Smooth muscle cell of the brain vasculature (primary cell): ENCODE measurements around the gene MOAP1.
"Not testable (repeated sequence)": the region's sequence is repeated elsewhere in the genome, so short reads cannot be mapped to it uniquely, and the experiment has no call there.

Experiments
- DNase-seq: peaks from one replicate; pipeline ENCODE4 v3.0.0-alpha.2; 2012; ENCODE audit warnings: low read depth, low spot score

MOAP1 gene

DNA sequence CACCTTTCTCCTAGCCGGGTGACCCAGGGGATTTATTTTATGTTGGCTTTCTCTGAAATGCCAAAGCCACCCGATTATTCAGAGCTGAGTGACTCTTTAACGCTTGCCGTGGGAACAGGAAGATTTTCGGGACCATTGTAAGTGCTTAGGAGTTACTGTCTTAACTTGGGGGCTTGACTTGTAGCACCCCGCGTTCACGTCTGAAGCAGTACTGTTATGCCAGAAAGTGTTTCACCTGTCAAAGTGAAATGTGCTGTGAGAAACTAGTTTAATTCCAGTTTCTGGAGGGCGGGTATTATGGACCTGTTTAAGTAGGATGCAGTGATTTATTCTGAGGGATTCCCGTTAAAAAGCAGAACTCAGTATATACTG is 638 bp upstream of the MOAP1 start:
- DNase-seq: no peak

DNA sequence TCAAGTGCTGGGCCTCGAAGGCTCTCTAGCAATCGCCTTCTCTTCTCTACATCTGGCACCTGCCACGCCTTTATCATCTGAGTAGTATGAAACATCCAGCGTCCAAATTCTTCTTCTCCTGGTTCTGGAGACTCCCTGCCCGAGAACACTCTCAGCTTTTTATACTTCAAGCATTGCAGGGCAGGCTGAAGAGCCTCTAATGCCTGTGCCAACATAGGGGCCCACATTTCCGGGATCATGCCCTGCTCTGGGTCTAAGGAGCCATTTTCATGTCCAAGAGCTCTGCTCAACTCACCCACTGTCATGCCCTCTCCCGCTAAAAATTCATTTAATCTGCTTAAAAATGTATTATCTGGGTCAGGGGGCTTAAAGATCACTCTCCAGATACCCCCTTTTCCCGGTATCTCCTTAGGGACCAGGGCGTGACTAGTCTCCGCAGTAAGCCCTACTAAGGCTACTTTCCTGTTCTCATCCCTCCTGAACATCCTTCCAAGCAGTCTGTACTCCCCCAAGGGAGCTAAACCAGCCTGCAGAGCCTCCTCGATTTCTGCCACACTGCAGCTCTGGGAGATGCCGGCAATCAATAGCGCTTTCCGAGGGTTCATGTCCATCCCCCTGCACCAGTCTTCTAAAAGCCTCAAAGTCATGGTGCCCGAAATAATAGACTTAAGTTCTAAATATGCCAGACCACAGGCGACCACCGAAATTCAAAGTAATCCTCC is 940 bp downstream of the MOAP1 start:
- DNase-seq: no peak

DNA sequence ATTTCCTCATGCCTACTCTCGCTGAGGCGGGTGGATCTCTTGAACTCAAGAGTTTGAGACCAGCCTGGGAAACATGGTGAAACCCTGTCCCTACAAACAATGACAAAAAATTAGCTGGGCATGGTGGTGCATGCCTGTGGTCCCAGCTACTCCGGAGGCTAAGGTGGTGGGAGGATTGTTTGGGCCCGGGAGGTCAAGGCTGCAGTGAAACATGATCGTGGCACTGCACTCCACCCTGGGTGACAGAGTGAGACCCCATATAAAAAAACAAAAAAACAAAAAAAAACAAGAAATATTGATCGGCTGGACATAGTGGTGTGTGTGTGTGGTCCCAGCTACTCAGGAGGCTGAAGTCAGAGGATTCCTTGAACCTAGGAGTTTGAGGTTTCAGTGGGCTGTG is 9.2 kb downstream of the MOAP1 start:
- DNase-seq: no peak

DNA sequence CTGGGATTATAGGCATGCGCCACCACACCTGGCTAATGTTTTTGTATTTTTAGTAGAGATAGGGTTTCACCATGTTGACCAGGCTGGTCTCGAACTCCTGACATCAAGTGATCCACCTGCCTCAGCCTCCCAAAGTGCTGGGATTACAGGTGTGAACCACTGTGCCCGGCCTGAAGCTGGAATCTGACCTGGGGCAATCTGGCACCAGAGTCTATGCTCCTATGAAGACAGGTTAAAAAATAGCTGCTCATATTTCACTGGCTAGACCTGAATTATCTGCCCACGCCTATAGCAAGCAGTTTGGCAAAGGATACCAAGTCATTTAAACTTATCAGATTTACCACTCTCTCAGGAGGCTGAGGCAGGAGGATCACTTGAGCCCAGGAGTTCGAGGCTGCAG is 10.0 kb downstream of the MOAP1 start:
- DNase-seq: not testable (repeated sequence)

DNA sequence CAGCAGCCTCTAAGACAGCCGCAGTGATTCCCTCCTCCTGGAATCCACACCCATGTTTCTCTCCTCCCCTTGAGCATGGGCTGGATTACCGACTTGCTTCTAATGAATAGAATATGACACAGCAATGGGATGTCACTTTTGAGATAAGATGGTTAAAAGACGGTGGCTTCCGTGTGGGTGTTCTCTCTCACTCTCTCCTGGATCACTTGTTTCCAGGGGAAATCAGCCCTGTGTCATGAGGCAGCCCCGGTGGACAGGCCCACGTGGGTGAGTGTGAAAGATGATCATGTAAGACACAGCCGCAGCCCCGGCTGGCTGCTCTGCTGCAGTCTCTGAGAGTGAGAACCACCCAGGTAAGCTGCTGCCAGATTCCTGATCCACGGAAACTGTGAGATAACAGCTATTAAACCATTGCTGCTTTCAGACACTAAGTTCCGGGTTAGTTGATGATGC is 10.7 kb downstream of the MOAP1 start:
- DNase-seq: no peak

DNA sequence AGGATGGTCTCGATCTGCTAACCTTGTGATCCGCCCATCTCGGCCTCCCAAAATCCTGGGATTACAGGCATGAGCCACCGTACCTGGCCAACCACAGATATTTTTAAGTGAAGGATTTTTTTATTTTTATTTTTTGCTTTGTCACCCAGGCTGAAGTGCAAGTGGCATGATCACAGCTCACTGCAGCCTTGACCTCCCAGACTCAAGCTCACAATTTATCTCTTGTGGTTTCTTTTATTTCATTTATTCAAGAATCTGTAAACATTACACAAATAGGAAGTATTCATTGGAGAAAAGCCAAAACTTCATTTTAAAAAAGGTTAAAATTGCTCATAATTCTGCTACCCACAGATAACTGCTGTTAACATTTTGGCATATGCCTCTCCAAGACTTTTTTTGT is 13.3 kb downstream of the MOAP1 start:
- no peak for DNase-seq

DNA sequence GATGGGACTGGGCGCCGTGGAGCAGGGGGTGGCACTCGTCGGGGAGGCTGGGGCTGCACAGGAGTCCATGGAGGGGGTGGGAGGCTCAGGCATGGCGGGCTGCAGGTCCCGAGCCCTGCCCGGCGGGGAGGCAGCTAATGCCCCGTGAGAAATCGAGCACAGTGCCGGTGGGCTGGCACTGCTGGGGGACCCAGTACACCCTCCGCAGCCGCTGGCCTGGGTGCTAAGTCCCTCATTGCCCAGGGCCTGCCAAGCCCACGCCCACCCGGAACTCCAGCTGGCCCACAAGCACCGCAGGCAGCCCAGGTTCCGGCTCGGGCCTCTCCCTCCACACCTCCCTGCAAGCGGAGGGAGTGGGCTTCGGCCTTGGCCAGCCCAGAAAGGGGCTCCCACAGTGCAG is 14.6 kb downstream of the MOAP1 start:
- not testable (repeated sequence) for DNase-seq

DNA sequence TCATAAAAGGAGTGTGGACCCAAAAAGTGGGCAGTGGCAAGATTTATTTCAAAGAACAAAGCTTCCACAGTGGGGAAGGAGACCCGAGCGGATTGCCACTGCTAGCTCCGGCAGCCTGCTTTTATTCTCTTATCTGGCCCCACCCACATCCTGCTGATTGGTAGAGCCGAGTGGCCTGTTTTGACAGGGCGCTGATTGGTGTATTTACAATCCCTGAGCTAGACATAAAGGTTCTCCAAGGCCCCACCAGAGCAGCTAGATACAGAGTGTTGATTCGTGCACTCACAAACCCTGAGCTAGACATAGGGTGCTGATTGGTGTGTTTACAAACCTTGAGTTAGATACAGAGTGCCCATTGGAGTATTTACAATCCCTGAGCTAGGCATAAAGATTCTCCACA is 15.1 kb downstream of the MOAP1 start:
- not testable (repeated sequence) for DNase-seq

DNA sequence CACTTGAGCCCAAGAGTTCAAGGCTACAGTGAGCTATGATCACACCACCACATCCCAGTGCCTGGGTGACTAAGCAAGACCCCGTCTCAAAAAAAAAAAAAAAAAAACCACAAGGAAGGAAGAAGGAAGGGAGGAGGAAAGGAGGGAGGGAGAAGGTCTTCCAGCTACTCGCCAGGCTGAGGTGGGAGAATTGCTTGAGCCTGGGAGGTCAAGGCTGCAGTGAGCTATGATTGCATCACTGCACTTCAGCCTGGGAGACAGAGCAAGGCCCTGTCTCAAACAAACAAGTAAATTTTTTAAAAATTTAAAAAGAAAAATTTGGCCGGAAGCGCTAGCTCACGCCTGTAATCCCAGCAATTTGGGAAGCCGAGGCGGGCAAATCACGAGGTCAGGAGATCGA is 16.1 kb downstream of the MOAP1 start:
- not testable (repeated sequence) for DNase-seq

DNA sequence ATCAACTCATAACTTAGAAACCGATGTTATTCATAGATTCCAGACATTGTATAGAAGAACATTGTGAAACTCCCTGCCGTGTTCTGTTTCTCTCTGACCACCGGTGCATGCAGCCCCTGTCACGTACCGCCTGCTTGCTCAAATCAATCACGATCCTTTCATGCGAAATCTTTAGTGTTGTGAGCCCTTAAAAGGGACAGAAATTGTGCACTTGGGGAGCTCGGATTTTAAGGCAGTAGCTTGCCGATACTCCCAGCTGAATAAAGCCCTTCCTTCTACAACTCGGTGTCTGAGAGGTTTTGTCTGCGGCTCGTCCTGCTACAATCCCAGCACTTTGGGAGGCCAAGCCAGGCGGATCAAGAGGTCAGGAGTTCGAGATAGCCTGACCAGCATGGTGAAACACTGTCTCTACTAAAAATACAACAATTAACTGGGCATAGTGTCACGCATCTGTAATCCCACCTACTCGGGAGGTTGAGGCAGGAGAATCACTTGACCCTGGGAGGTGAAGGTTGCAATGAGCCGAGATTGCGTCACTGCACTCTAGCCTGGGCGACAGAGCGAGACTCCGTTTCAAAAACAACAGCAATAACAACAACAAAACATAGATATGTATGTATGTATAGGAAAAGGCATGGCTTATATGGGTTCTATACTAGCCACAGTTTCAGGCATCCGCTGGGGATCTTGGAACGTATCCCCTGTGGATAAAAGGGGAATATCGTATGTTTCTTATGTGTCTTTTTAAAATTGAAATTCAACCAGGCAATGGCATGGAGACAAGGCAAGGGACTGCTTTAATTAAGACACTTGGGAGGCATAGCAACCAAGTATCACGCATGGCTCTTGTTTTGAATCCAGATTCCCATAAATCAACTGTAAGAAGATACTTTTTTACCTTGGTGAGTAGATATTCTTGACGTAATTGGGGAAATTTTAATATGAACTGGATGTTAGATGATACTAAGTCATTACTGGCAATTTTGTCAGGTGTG is 19.1 kb downstream of the MOAP1 start:
- DNase-seq: not testable (repeated sequence)

DNA sequence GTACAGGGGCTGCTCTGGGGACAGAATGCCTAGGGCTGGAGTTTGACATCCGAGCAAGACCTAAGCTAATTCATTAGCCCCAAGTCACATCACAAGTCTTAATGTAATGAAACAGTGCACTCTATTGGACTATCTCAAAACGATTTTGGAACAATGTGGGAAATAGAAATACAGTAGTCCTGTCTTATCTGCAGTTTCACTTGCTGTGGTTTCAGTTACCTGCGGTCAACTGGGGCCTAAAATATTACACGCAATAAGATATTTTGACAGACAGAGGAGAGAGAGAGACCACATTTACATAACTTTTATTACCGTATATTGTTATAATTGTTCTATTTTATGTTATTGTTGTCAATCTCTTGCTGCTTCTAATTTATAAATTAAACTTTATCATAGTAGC is 21.1 kb downstream of the MOAP1 start:
- DNase-seq: no peak

DNA sequence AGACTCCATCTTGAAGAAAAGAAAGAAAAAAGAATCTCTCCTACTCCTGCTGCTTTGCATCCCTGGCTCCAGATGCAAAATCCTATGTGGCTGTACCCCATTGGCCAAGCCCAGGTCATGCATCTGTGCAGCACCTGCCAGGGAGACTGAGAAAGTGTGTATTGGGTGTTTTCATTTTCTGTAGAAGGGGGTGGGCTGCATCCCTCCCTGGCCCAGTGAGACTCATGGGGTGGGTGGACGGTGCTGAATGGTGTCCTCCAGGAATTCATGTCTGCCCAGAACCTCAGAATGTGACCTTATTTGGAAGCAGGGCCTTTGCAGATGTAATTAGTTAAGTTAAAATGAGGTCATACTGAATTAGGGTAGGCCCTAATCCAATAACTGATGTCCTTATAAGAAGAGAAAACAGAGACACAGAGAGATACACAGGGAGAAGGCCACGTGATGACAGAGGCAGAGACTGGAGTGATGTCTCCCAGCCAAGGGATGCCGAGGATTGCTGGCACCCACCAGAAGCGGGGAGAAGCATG is 23.2 kb downstream of the MOAP1 start:
- no peak for DNase-seq

DNA sequence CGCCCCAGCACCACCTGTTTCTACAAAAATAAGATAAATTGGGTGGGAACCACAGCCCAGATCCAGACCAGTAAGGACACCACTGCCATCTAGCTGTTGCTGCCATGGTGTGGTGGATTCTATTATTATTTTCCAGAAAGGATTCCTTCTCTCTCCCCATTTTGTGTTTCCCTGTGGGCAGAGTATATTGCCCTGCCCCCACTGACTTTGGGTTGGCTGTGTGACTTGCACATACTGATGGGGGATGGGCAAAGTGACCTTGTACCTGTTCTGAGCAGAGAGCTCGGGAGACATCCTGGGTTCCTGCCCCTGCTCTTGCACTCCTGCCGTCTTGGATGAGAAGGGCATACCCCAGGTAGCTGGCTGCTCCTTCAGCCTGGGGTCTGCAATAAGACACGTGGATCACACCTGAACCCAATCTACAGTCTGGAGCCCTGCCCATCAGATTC is 24.3 kb downstream of the MOAP1 start:
- no peak for DNase-seq

DNA sequence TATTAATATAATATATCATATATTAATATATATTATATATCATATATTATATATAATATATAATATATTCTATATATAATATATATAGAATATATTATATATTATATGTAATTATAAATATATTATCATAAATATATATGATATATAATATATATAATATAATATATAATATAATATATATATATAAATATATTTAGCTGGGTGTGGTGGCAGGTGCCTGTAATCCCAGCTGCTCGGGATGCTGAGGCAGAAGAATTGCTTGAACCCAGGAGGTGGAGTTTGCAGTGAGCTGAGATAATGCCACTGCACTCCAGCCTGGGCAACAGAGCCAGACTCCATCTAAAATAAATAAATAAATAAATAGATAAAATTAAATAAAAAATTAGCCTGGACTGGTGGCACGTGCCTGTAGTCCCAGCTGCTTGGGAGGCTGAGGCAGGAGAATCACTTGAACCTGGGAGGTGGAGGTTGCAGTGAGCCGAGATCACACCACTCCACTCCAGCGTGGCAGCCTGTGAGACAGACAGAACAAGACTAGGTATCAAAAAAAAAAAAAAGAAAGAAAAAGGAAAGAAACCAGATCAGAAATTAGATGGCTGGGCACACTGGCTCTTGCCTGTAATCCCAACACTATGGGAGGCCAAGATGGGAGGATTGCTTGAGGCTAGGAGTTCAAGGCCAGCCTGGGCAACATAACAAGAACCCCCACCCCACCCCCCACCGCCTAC is 24.9 kb downstream of the MOAP1 start:
- DNase-seq: not testable (repeated sequence)

DNA sequence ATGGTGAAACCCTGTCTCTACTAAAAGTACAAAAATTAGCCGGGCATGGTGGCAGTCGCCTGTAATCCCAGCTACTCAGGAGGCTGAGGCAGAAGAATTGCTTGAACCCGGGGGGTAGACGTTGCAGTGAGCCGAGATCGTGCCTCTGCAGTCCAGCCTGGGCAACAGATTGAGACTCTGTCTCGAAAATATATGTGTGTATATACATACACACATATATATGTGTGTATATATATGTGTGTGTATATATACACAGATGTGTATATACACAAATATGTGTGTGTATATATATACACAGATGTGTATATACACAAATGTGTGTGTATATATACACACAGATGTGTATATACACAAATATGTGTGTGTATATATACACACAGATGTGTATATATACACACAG is 26.3 kb downstream of the MOAP1 start:
- DNase-seq: not testable (repeated sequence)

DNA sequence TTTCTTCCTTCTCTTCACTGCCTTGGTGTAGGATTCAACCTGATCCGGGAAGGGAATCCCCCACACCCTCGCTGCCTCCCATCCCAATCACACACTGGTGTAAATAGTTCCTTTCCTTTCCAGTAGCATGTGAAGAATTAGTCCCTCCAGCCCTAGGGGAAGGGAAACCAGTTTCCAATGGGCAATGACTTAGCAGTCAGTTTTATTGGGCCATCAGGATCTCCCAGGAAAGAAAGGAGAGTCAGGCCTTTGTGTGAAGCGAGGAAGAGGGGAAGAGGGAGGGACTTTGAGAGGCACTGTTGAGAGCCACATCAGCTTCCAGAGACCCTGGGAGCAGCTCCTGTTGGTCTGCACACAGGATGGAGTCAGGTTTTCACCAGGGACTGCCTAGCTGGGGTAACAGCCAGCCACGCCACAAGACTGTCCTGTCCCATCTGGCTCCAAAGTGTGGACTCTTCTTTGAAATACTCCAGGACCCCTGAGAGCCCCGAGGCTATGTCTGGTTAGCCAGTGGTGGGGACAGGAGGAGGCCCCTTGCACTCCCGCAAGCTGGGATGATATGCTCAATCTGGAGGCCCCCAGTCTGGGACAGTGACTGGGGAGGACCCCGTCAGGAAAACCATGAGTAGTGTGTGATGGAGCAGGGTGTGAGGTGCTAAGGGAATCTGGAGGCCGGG is 27.9 kb downstream of the MOAP1 start:
- DNase-seq: no peak

DNA sequence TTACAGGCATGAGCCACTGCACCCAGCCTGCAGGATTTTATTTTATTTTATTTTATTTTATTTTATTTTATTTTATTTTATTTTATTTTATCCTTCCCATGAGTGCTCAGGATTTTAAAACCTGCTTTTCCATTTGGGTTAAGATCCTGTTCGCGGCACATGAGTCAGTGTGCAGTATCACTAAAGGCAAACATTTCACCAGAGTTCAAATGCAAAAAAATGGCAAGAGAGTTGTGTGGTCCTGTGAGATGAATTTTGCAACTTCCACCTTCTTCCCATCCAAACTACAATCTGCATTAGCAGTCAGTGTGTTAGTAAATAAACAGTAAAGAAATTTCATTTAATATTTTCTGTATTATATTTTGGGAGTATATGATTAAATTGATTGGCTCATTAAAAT is 29.0 kb downstream of the MOAP1 start:
- no peak for DNase-seq

DNA sequence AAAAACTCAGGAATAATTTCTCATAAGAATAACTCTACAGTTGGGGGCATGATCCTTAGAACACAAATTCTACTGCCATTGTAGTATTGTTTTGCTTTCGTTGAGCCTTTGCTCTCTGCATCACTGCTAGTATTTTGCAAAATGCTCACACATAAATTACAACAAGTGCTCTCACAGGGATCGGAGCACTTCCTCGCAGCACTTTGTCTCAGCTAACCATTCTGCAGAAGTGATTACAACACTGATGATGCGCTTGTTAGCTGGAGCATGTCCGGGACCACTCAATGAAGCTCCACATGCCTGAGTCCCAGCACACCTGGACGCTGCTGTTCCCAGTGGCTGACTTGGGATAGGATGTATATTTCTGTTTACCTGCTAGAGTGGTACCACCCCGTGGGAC is 31.6 kb downstream of the MOAP1 start:
- DNase-seq: no peak

DNA sequence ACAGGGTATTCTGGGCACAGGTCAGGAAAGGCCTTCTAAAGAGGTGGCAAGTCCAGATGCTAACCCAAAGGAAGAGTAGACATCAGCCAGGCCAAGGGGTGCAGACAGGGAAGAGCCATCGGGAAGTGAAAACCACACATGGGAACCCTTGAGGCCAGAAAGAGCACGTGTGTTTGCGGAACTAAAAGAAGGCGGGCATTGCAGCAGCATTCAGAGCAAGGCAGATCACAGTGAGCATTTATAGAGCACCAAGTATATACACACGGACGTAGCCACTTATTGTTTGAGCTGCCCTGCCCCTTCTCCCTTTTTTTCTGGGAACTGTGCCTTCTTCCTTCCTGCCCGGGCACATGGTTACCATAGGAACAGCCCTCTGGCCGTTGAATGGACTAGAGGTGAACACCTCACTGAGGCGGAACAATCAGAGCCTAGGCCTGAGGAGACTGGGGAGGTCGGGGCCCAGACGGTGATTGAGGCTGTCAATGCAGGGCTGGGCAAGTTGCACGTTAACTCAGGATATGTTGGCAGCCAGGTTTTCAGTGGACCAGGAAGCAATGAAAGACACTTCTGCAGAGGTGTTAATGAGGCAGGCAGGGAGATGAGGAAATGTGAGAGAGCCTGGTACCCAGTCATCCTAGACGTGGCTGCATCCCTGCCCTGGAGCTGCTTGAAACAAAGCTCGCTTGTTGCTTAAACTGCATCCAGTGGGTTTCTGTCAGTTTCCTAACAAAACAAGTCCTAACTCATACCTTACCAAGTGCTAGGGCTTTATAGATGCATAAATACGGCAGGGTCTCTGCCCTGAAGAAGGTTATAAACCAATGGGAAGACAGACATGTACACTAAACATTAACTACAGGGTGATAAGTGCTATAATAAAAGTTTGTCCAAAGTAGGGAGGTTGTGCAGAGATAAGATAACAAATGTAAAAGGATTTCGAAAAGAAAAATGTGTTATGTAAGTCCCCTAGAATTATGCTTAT is 34.2 kb downstream of the MOAP1 start:
- DNase-seq: no peak

DNA sequence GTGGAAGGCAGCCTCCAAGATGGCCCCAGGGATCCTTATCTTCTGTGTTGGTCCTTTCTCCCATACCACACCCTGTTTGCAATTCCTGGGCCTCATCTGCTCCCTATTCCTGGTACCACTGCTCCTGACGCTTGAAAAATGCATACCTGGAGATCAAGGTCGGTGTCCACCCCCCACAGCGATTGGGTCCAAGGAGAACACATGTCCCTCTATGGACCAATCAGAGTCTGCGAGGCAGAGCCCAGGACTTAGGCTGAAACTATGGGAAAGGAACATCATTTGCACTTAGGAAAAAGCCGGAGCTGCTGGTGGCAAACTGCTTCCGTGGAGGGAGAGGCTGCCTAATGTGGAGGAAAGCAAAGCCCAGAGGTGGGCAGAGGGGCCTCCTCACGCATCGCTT is 35.7 kb downstream of the MOAP1 start:
- no peak for DNase-seq
